Measurements from ENCODE around the gene TRIP4. TPM values are rescaled to one million over a fixed set of nuclear protein-coding genes. Genes with fewer than 3 reads are reported as not detected.

The TRIP4 gene
- total RNA-seq, 1 experiment from 2014 or later: 12.9 TPM

DNA sequence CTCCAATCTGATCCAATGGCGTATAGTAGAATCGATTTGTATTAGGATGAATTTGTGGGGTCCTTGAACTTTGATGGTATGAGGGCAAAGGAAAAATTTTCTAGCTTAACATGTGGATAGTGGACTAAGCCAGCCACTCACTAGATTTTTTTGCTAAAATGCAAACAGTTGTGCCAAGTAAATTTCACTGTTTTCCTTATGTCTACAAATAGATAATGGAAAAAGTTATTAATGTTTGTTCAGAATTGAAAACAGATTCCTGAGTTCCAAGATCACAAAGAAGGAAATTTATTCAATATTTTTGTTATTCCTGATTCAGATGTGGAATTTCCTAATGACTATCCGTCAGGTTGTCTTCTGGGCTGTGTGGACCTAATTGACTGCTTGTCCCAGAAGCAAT, 37.6 kb downstream of the TRIP4 start (continued):
- no peak for TF ChIP-seq TEAD4 (CRISPR knock-in tag; IDR thresholded peaks at IDR 0.05)
- TF ChIP-seq, protein P1, sequence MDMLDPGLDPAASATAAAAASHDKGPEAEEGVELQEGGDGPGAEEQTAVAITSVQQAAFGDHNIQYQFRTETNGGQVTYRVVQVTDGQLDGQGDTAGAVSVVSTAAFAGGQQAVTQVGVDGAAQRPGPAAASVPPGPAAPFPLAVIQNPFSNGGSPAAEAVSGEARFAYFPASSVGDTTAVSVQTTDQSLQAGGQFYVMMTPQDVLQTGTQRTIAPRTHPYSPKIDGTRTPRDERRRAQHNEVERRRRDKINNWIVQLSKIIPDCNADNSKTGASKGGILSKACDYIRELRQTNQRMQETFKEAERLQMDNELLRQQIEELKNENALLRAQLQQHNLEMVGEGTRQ (CRISPR knock-in tag; IDR thresholded peaks at IDR 0.05): no peak

DNA sequence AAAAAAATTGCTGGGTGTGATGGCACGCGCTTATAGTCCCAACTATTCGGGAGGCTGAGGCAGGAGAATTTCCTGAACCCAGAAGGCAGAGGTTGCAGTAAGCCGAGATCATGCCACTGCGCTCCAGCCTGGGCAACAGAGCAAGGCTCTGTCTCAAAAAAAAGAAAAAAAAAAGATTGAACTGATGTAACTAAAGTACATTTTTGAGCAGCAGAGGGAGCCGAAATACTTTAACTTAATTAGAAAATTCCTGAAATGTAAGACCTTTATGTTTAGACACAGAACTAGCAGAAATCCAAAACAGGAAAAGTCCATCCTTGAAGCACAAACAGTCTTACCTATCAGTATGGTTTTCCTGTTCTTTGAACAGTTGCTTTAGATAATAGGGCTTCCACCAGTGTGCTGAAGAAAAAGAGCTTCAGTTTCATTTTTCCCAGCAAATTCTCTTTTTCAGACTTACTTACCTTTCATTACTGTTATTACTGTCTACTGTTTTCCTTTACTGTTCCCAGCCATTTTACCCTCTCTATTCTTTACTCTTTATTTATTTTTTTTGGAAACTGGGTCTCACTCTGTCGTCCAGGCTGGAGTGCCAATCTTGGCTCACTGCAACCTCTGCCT, 39.3 kb downstream of the TRIP4 start:
- DNase-seq (ENCODE audit: low spot score): no peak

More for the DNA sequence above, 39.3 kb downstream of the TRIP4 start:
- no peak overlapping the region for H3K4me3 Mint-ChIP-seq
- TF ChIP-seq, protein P2, sequence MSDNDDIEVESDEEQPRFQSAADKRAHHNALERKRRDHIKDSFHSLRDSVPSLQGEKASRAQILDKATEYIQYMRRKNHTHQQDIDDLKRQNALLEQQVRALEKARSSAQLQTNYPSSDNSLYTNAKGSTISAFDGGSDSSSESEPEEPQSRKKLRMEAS (CRISPR knock-in tag; IDR thresholded peaks at IDR 0.05): no peak
- TF ChIP-seq ZNF263 (CRISPR knock-in tag; IDR thresholded peaks at IDR 0.05; ENCODE audit: low read depth) (no peak), TEAD1 (CRISPR knock-in tag; IDR thresholded peaks at IDR 0.05) (no peak), NR3C1 (CRISPR knock-in tag; conservative IDR thresholded peaks at IDR 0.05; ENCODE audit: low read depth) (no peak), NFYB (CRISPR knock-in tag; conservative IDR thresholded peaks at IDR 0.05; ENCODE audit: low read depth) (no peak), ZNF138 (CRISPR knock-in tag; conservative IDR thresholded peaks at IDR 0.05) (no peak), SMAD3 (CRISPR knock-in tag; IDR thresholded peaks at IDR 0.05; ENCODE audit: borderline replicate concordance) (no peak)
- TF ChIP-seq, protein P3, sequence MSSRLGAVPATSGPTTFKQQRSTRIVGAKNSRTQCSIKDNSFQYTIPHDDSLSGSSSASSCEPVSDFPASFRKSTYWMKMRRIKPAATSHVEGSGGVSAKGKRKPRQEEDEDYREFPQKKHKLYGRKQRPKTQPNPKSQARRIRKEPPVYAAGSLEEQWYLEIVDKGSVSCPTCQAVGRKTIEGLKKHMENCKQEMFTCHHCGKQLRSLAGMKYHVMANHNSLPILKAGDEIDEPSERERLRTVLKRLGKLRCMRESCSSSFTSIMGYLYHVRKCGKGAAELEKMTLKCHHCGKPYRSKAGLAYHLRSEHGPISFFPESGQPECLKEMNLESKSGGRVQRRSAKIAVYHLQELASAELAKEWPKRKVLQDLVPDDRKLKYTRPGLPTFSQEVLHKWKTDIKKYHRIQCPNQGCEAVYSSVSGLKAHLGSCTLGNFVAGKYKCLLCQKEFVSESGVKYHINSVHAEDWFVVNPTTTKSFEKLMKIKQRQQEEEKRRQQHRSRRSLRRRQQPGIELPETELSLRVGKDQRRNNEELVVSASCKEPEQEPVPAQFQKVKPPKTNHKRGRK (CRISPR knock-in tag; IDR thresholded peaks at IDR 0.05; ENCODE audit: borderline replicate concordance): no peak
- TF ChIP-seq, protein P4, sequence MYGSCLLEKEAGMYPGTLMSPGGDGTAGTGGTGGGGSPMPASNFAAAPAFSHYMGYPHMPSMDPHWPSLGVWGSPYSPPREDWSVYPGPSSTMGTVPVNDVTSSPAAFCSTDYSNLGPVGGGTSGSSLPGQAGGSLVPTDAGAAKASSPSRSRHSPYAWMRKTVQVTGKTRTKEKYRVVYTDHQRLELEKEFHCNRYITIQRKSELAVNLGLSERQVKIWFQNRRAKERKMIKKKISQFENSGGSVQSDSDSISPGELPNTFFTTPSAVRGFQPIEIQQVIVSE (CRISPR knock-in tag; IDR thresholded peaks at IDR 0.05; ENCODE audit: borderline replicate concordance): no peak
- TF ChIP-seq, protein P5, sequence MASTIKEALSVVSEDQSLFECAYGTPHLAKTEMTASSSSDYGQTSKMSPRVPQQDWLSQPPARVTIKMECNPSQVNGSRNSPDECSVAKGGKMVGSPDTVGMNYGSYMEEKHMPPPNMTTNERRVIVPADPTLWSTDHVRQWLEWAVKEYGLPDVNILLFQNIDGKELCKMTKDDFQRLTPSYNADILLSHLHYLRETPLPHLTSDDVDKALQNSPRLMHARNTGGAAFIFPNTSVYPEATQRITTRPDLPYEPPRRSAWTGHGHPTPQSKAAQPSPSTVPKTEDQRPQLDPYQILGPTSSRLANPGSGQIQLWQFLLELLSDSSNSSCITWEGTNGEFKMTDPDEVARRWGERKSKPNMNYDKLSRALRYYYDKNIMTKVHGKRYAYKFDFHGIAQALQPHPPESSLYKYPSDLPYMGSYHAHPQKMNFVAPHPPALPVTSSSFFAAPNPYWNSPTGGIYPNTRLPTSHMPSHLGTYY (CRISPR knock-in tag; IDR thresholded peaks at IDR 0.05): no peak
- TF ChIP-seq, protein P6, sequence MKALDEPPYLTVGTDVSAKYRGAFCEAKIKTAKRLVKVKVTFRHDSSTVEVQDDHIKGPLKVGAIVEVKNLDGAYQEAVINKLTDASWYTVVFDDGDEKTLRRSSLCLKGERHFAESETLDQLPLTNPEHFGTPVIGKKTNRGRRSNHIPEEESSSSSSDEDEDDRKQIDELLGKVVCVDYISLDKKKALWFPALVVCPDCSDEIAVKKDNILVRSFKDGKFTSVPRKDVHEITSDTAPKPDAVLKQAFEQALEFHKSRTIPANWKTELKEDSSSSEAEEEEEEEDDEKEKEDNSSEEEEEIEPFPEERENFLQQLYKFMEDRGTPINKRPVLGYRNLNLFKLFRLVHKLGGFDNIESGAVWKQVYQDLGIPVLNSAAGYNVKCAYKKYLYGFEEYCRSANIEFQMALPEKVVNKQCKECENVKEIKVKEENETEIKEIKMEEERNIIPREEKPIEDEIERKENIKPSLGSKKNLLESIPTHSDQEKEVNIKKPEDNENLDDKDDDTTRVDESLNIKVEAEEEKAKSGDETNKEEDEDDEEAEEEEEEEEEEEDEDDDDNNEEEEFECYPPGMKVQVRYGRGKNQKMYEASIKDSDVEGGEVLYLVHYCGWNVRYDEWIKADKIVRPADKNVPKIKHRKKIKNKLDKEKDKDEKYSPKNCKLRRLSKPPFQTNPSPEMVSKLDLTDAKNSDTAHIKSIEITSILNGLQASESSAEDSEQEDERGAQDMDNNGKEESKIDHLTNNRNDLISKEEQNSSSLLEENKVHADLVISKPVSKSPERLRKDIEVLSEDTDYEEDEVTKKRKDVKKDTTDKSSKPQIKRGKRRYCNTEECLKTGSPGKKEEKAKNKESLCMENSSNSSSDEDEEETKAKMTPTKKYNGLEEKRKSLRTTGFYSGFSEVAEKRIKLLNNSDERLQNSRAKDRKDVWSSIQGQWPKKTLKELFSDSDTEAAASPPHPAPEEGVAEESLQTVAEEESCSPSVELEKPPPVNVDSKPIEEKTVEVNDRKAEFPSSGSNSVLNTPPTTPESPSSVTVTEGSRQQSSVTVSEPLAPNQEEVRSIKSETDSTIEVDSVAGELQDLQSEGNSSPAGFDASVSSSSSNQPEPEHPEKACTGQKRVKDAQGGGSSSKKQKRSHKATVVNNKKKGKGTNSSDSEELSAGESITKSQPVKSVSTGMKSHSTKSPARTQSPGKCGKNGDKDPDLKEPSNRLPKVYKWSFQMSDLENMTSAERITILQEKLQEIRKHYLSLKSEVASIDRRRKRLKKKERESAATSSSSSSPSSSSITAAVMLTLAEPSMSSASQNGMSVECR (CRISPR knock-in tag; IDR thresholded peaks at IDR 0.05; ENCODE audit: borderline replicate concordance): no peak
- TF ChIP-seq, protein P7, sequence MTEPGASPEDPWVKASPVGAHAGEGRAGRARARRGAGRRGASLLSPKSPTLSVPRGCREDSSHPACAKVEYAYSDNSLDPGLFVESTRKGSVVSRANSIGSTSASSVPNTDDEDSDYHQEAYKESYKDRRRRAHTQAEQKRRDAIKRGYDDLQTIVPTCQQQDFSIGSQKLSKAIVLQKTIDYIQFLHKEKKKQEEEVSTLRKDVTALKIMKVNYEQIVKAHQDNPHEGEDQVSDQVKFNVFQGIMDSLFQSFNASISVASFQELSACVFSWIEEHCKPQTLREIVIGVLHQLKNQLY (CRISPR knock-in tag; IDR thresholded peaks at IDR 0.05): no peak
- peak; percentile 38; the same call in 1 of the 2 replicates for ATAC-seq
- H3K27me3 Mint-ChIP-seq (ENCODE audit: low read depth): peaks cover 50% of the 10 kb centered on the region
- ChIA-PET CTCF (interaction anchor here (0.5 to 2.3 kb wide), 3 partner anchors 223 to 263 kb away, joined by 4 to 11 read pairs (median 5); no protein-coding TSS in a partner anchor), POLR2A (no interaction called here)
- peaks cover 20% of the 10 kb centered on the region for H3K4me1 Mint-ChIP-seq
- H3K27ac Mint-ChIP-seq: no peak overlapping the region
- H3K36me3 Mint-ChIP-seq: peaks cover 13% of the 10 kb centered on the region; the same call in 1 of the 2 replicates
- no peaks in the 10 kb centered on the region for H3K9me3 Mint-ChIP-seq
